Thoracic aorta (tissue), 2 donors: Measurements from ENCODE around the gene BCKDHA. TPM values are rescaled to one million over a fixed set of nuclear protein-coding genes. Genes with fewer than 3 reads are reported as not detected.

ENCODE experiments used
- ATAC-seq: fragments of 150-250 bp; one replicate; pipeline ENCODE4 v1.8.0; 2017; ENCODE audit warnings: low read depth; ENCODE audit not compliant: insufficient number of reproducible peaks, low FRiP score
- DNase-seq: peaks from one replicate; pipeline ENCODE4 v3.0.0-alpha.2; 2020; ENCODE audit warnings: low spot score
- H3K27ac ChIP-seq, 2 donors: fragments of 200-600 bp; sonication (generic); 1 replicate in 1 of 2; 2 replicates in 1 of 2; pipeline ENCODE4 v1.5.1; 2016; ENCODE audit warnings: mild to moderate bottlenecking in 2 of 2, moderate library complexity in 2 of 2
- H3K27me3 ChIP-seq: fragments of 200-600 bp; sonication (generic); replicated peaks from 2 replicates; pipeline ENCODE4 v1.6.0; 2016; ENCODE audit warnings: mild to moderate bottlenecking; ENCODE audit not compliant: insufficient read depth
- H3K36me3 ChIP-seq: fragments of 200-600 bp; sonication (generic); one replicate; pipeline ENCODE4 v1.5.1; 2016
- H3K4me1 ChIP-seq, 2 donors: fragments of 200-600 bp; sonication (generic); 1 replicate in 1 of 2; 2 replicates in 1 of 2; pipeline versions ENCODE4 v1.5.1 to v1.6.0; 2016; ENCODE audit warnings: low read depth in 2 of 2, mild to moderate bottlenecking in 1 of 2; ENCODE audit not compliant: control insufficient read depth in 1 of 2
- H3K4me3 ChIP-seq: fragments of 200-600 bp; sonication (generic); 2 replicates; pipeline ENCODE4 v1.5.1; 2016; ENCODE audit warnings: mild to moderate bottlenecking
- H3K9me3 ChIP-seq: fragments of 200-600 bp; sonication (generic); 2 replicates; pipeline ENCODE4 v1.5.1; 2016
- CTCF ChIP-seq: fragments of 200-600 bp; sonication (generic); IDR thresholded peaks from one replicate; pipeline ENCODE4 v1.5.1; 2019; ENCODE audit warnings: antibody characterized with exemption
- total RNA-seq, 2 donors: library from RNA; depleted of rRNA; stranded (reverse); fragments of >200 nt; gene quantifications; one replicate each; pipeline versions ENCODE4 v1.1.0 to v1.2.3, GENCODE V29; 2016

BCKDHA gene
- total RNA-seq, 2 donors from 2014 or later: 18.5 to 35.9 TPM

GRCh38 chr19:41386442-41386841 is 11.2 kb upstream of the BCKDHA start:
- no peaks in the 10 kb centered on the region for H3K27me3 ChIP-seq
- no peak overlapping the region for H3K27ac ChIP-seq
- H3K36me3 ChIP-seq: peaks cover 14% of the 10 kb centered on the region
- no peaks in the 10 kb centered on the region for H3K9me3 ChIP-seq
- H3K4me1 ChIP-seq: no peaks in the 10 kb centered on the region
- no peak for TF ChIP-seq CTCF
- DNase-seq (no peak), ATAC-seq (no peak)
- H3K4me3 ChIP-seq: no peak overlapping the region

GRCh38 chr19:41391618-41392017 is 6.0 kb upstream of the BCKDHA start:
- H3K4me3 ChIP-seq: no peak overlapping the region
- H3K36me3 ChIP-seq: peaks cover 14% of the 10 kb centered on the region
- DNase-seq (no peak), ATAC-seq (no peak)
- H3K4me1 ChIP-seq: peaks cover 4 to 7% of the 10 kb centered on the region in 2 donors
- no peaks in the 10 kb centered on the region for H3K27me3 ChIP-seq
- no peak overlapping the region for H3K27ac ChIP-seq
- no peaks in the 10 kb centered on the region for H3K9me3 ChIP-seq
- no peak for TF ChIP-seq CTCF

- no peaks in the 10 kb centered on the region for H3K27me3 ChIP-seq
- peaks cover 10% of the 10 kb centered on the region for H3K36me3 ChIP-seq
- no peak for DNase-seq
- peaks cover 4 to 7% of the 10 kb centered on the region in 2 donors for H3K4me1 ChIP-seq
- ATAC-seq: no peak
- no peak overlapping the region for H3K27ac ChIP-seq
- no peak overlapping the region for H3K4me3 ChIP-seq
- no peak for TF ChIP-seq CTCF
- H3K9me3 ChIP-seq: no peaks in the 10 kb centered on the region
Measured at GRCh38 chr19:41392775-41393174, 4.8 kb upstream of the BCKDHA start.

GRCh38 chr19:41395355-41395754 is 2.3 kb upstream of the BCKDHA start:
- no peak overlapping the region for H3K27ac ChIP-seq
- DNase-seq (no peak), ATAC-seq (no peak)
- peaks cover 7% of the 10 kb centered on the region for H3K36me3 ChIP-seq
- H3K4me3 ChIP-seq: no peak overlapping the region
- H3K27me3 ChIP-seq: no peaks in the 10 kb centered on the region
- H3K4me1 ChIP-seq: peaks cover 13 to 17% of the 10 kb centered on the region in 2 donors
- no peak for TF ChIP-seq CTCF
- no peaks in the 10 kb centered on the region for H3K9me3 ChIP-seq

- Histone ChIP-seq H3K9me3 (no peaks in the 10 kb centered on the region), H3K4me1 (peaks cover 13 to 17% of the 10 kb centered on the region in 2 donors), H3K27ac (peak overlapping the region; percentile 83 to 92), H3K36me3 (no peaks in the 10 kb centered on the region), H3K27me3 (no peaks in the 10 kb centered on the region), H3K4me3 (peak overlapping the region; percentile 95)
- no peak for TF ChIP-seq CTCF
- ATAC-seq: no peak
- DNase-seq: no peak
Measured at GRCh38 chr19:41398050-41398418, 416 bp downstream of the BCKDHA start.
